Stimulated activated naive CD8-positive, alpha-beta T cell treated with anti-CD3 and anti-CD28 coated beads, Interleukin-15, Interleukin-2, amounts not matched to agents 100 ng/mL and 50 ng/mL, for 24 hours (primary cell): ENCODE results near the gene TTLL11.

Experiments used
- H3K27ac Mint-ChIP-seq: one replicate; pipeline ENCODE4 v1.8.0; 2021; ENCODE audit warnings: mild to moderate bottlenecking, mixed read lengths
- H3K27me3 Mint-ChIP-seq: one replicate; pipeline ENCODE4 v1.8.0; 2021; ENCODE audit warnings: mixed read lengths
- H3K36me3 Mint-ChIP-seq: one replicate; pipeline ENCODE4 v1.8.0; 2021; ENCODE audit warnings: low read depth, mixed read lengths
- H3K4me1 Mint-ChIP-seq: one replicate; pipeline ENCODE4 v1.8.0; 2021; ENCODE audit warnings: low read depth, mixed read lengths
- H3K4me3 Mint-ChIP-seq: one replicate; pipeline ENCODE4 v1.8.0; 2021; ENCODE audit warnings: mild to moderate bottlenecking, mixed read lengths
- H3K9me3 Mint-ChIP-seq: one replicate; pipeline ENCODE4 v1.8.0; 2021; ENCODE audit warnings: mixed read lengths

TTLL11 gene

DNA sequence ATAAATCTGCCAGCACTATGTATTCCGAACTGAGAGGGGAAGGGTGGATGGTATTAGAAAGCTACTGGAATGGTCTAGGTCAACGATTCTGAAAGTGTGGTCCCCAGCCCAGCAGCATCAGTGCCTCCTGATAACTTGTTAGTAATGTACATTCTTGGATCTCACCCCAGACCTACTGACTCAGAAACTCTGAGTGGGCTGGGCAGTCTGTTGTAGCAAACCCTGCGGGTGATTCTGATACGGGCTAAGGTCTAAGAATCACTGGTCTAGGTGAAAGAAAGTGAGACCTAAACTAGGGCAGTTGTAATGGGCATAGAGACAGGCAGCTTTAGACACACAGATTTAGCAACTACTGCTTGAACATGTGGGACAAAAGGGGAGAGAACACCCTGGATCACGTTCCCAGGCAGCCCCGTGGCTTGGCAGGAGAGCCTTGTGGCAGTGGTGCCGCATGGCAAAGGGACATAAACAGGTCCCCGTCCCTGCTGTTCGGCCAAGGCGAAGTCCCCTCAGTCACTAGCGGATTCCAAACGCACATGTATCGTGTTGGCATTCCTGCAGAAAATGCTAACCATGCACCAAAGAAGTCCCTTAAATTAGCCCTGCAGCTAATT is 216.3 kb downstream of the TTLL11 start:
- Mint-ChIP-seq H3K4me3 (no peak overlapping the region), H3K27ac (no peak overlapping the region), H3K4me1 (no peaks in the 10 kb centered on the region), H3K9me3 (no peaks in the 10 kb centered on the region), H3K36me3 (no peaks in the 10 kb centered on the region), H3K27me3 (no peaks in the 10 kb centered on the region)

DNA sequence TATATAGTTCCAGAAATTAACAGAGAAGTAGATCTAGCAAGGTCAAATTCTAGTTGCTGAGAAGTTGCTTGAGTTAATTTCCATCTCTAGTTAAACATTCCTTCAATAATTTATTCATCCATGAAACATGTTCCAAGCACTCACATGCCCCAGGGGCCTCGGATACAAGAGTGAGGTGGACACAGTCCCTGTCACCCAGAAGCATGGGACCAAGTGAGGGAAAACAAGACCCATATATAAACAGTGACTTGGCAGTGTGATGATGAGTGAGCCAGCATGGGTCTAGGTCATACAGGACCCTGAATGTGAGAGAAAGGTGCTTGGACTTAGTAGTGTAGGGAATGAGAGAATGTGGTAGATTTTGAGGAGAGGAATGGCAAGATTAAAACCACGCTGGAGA is 216.9 kb downstream of the TTLL11 start:
- H3K4me1 Mint-ChIP-seq: no peaks in the 10 kb centered on the region
- no peak overlapping the region for H3K27ac Mint-ChIP-seq
- no peaks in the 10 kb centered on the region for H3K36me3 Mint-ChIP-seq
- no peaks in the 10 kb centered on the region for H3K9me3 Mint-ChIP-seq
- H3K4me3 Mint-ChIP-seq: no peak overlapping the region
- H3K27me3 Mint-ChIP-seq: no peaks in the 10 kb centered on the region

GRCh38 chr9:121874524-121874923 is 218.6 kb downstream of the TTLL11 start:
- H3K36me3 Mint-ChIP-seq: no peaks in the 10 kb centered on the region
- no peak overlapping the region for H3K27ac Mint-ChIP-seq
- H3K9me3 Mint-ChIP-seq: no peaks in the 10 kb centered on the region
- H3K27me3 Mint-ChIP-seq: no peaks in the 10 kb centered on the region
- H3K4me1 Mint-ChIP-seq: no peaks in the 10 kb centered on the region
- no peak overlapping the region for H3K4me3 Mint-ChIP-seq

DNA sequence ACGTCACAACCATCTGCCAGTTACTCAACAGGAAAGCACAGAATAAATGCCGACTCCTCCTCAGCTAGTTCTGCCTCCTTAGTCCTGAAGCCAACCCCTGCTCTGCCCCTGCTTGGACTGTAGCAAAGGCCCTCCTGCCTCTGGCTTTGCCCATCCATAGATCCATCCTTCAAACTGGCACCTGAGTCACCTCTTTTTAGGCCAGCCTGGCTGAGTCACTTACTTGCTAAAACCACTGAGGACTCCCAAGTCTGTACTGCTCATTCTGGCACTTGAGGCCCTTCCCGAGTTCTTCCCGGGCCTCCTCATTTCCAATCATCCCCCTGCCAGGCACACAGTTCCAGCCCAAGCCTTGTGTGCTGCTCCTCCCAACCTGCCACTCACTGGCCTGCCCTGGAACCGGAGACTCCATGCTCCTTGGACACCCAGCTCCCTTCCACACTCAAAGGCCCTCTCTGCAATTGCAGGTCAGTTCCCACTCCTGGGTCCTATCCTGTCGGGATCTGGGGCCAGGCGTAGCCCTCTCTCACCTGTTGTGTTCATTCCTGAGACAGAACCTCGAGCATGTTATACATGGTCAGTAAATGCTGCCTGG is 221.6 kb downstream of the TTLL11 start:
- Mint-ChIP-seq H3K36me3 (no peaks in the 10 kb centered on the region), H3K27ac (no peak overlapping the region), H3K4me1 (no peaks in the 10 kb centered on the region), H3K27me3 (no peaks in the 10 kb centered on the region), H3K9me3 (no peaks in the 10 kb centered on the region), H3K4me3 (no peak overlapping the region)

GRCh38 chr9:121870271-121870670 is 222.8 kb downstream of the TTLL11 start:
- H3K4me1 Mint-ChIP-seq: no peaks in the 10 kb centered on the region
- no peaks in the 10 kb centered on the region for H3K36me3 Mint-ChIP-seq
- H3K4me3 Mint-ChIP-seq: no peak overlapping the region
- H3K27ac Mint-ChIP-seq: no peak overlapping the region
- no peaks in the 10 kb centered on the region for H3K9me3 Mint-ChIP-seq
- H3K27me3 Mint-ChIP-seq: no peaks in the 10 kb centered on the region

- no peaks in the 10 kb centered on the region for H3K36me3 Mint-ChIP-seq
- H3K4me3 Mint-ChIP-seq: no peak overlapping the region
- H3K27me3 Mint-ChIP-seq: no peaks in the 10 kb centered on the region
- no peak overlapping the region for H3K27ac Mint-ChIP-seq
- H3K9me3 Mint-ChIP-seq: no peaks in the 10 kb centered on the region
- no peaks in the 10 kb centered on the region for H3K4me1 Mint-ChIP-seq
Observed at GRCh38 chr9:121868626-121869025, 224.5 kb downstream of the TTLL11 start.

DNA sequence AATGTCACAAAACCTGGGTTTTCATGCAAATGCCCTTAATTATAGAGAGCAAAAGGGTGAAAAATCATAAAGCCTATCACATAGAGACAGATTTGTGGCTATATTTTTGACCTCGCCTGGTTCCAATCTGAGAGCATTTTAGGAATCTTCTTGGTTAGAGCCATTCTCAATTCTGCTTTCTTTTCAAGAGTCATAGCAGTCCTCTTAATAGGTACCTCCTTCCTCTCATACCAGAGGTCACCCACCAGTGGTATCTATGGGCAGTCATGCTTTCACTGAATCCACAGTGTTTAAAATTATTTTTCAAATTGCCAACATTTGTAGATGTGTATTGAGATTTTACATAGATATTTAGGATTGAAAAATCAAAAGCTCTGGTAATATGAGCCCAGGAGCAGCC is 226.2 kb downstream of the TTLL11 start:
- H3K36me3 Mint-ChIP-seq: no peaks in the 10 kb centered on the region
- no peak overlapping the region for H3K4me3 Mint-ChIP-seq
- H3K4me1 Mint-ChIP-seq: no peaks in the 10 kb centered on the region
- no peak overlapping the region for H3K27ac Mint-ChIP-seq
- no peaks in the 10 kb centered on the region for H3K9me3 Mint-ChIP-seq
- H3K27me3 Mint-ChIP-seq: no peaks in the 10 kb centered on the region

- Mint-ChIP-seq H3K27ac (no peak overlapping the region), H3K27me3 (no peaks in the 10 kb centered on the region), H3K4me1 (no peaks in the 10 kb centered on the region), H3K4me3 (no peak overlapping the region), H3K9me3 (no peaks in the 10 kb centered on the region), H3K36me3 (no peaks in the 10 kb centered on the region)
Observed at GRCh38 chr9:121865884-121866283, 227.2 kb downstream of the TTLL11 start.

GRCh38 chr9:121865060-121865459 is 228.0 kb downstream of the TTLL11 start:
- H3K27ac Mint-ChIP-seq: no peak overlapping the region
- no peaks in the 10 kb centered on the region for H3K9me3 Mint-ChIP-seq
- no peaks in the 10 kb centered on the region for H3K36me3 Mint-ChIP-seq

GRCh38 chr9:121863955-121864354 is 229.2 kb downstream of the TTLL11 start:
- Mint-ChIP-seq H3K27ac (no peak overlapping the region), H3K4me3 (no peak overlapping the region), H3K27me3 (no peaks in the 10 kb centered on the region), H3K4me1 (no peaks in the 10 kb centered on the region), H3K9me3 (no peaks in the 10 kb centered on the region), H3K36me3 (no peaks in the 10 kb centered on the region)

More at GRCh38 chr9:121865060-121865459, 228.0 kb downstream of the TTLL11 start:
- no peak overlapping the region for H3K4me3 Mint-ChIP-seq
- no peaks in the 10 kb centered on the region for H3K27me3 Mint-ChIP-seq
- no peaks in the 10 kb centered on the region for H3K4me1 Mint-ChIP-seq

DNA sequence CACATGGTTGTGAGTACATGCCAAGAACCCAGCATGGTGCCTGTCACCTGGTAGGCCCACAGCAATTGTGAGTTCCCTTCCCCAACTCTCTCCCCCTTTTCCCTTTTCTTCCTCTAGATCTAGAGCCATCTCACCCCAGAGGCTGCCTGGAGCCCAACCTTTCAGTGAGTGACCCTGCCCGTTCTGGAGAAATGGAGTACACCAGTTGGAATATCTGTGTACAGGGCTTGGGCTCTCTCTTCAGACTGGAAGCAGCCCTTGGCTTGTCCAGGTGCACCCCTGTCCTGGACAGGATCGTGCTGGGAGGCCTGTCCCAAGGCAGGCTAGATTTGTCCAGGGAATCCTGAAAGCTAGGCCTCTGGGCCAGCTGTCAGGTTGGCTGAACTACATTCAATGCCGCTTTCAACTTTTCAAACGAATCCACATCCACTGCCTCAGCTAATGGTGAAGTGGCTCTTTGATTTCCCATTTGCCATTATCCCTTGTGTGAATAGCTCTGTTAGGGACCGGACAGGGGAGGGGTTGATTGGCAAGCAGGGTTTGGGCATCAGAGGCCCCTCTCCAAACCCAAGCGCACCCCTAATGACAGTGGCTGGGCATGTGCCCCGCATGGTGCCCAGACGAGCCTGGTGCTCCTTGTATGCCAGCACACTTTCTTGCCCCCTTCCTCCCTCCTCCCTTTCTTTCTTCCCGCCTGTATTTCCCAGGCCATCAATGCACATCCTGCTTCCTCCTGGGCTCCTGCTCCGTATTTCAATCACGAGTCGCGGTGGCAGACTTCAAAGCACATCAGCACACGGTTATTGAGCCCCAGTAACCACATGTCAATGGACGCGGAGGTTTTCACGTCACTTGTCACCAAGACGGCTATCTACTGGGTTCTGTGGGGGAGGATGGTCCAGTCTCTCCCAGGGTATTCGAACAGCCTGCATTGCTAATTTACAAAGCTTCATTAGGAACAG is 230.5 kb downstream of the TTLL11 start:
- no peak overlapping the region for H3K27ac Mint-ChIP-seq
- no peaks in the 10 kb centered on the region for H3K9me3 Mint-ChIP-seq
- H3K27me3 Mint-ChIP-seq: no peaks in the 10 kb centered on the region
- no peaks in the 10 kb centered on the region for H3K4me1 Mint-ChIP-seq
- H3K4me3 Mint-ChIP-seq: no peak overlapping the region
- no peaks in the 10 kb centered on the region for H3K36me3 Mint-ChIP-seq

DNA sequence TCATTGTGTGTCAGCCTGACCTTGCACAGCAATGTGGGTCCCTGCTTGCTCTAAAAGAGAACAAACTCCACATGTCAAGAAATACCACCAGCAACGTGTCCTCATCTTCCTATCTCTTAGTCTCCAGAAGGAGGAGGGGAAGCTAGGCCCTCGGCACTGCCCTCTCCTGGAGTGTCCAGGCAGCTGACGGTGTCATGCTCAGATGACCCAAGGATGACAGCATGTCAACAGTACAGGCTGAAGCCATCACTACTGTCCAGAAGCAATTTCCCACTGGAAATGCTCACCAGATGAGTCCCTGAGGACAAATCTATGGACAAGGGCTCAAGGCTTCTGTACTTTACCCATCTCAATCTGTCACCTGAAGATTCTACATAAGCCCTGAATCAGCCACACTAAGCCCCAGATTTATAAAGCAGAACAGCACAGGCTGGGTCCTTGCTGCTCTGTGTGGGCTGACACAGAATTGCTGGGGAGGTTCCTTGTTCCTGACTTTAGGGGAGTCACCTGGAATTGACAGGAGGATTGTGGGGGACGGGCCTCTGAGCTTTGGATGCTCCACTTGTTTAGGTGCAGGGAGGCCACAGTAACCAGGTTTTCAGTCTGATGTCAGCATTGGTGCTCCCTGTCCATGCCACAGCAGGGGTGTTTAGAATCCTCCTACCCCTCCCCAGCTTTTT is 231.5 kb downstream of the TTLL11 start:
- Mint-ChIP-seq H3K4me3 (no peak overlapping the region), H3K27ac (no peak overlapping the region), H3K36me3 (no peaks in the 10 kb centered on the region), H3K4me1 (no peaks in the 10 kb centered on the region), H3K9me3 (no peaks in the 10 kb centered on the region), H3K27me3 (no peaks in the 10 kb centered on the region)

- H3K4me3 Mint-ChIP-seq: no peak overlapping the region
Observed at GRCh38 chr9:121860744-121861143, 232.4 kb downstream of the TTLL11 start.

GRCh38 chr9:121860213-121860612 is 232.9 kb downstream of the TTLL11 start:
- Mint-ChIP-seq H3K4me3 (no peak overlapping the region), H3K4me1 (no peaks in the 10 kb centered on the region), H3K27me3 (no peaks in the 10 kb centered on the region), H3K27ac (no peak overlapping the region), H3K36me3 (no peaks in the 10 kb centered on the region), H3K9me3 (no peaks in the 10 kb centered on the region)

More at GRCh38 chr9:121860744-121861143, 232.4 kb downstream of the TTLL11 start:
- no peaks in the 10 kb centered on the region for H3K27me3 Mint-ChIP-seq
- H3K4me1 Mint-ChIP-seq: no peaks in the 10 kb centered on the region
- no peak overlapping the region for H3K27ac Mint-ChIP-seq
- no peaks in the 10 kb centered on the region for H3K9me3 Mint-ChIP-seq
- no peaks in the 10 kb centered on the region for H3K36me3 Mint-ChIP-seq

DNA sequence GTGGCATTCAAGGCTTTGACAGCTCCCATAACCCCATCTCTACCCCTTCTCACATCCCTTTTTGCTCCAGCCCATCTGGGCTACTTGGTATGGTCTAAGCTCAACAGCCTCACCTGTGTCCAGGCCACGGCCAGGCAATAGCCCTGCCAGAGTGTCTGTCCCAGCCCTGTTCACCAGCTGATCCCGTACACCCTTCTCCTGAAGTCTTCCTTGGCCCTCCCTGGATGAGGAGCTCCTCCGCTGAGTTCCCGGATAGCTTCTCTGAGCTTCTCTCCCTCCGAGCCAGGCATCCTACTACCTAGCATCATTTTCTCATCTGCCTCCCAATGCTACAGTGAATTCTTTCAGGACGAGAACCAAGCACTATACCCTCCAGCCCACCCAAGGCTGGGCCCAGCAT is 233.5 kb downstream of the TTLL11 start:
- Mint-ChIP-seq H3K27ac (no peak overlapping the region), H3K27me3 (no peaks in the 10 kb centered on the region), H3K4me3 (no peak overlapping the region), H3K36me3 (no peaks in the 10 kb centered on the region), H3K4me1 (no peaks in the 10 kb centered on the region), H3K9me3 (no peaks in the 10 kb centered on the region)
